Heart right ventricle (tissue), 16 donors: Measurements from ENCODE around the gene KRTAP1-5. TPM values are rescaled to one million over a fixed set of nuclear protein-coding genes. Genes with fewer than 3 reads are reported as not detected.

ENCODE experiments used
- ATAC-seq, 8 donors: fragments of 200-7000 bp; cut with Tn5 transposase; one replicate each; pipeline ENCODE4 v1.9.1; 2020; ENCODE audit warnings: mild to moderate bottlenecking in 8 of 8, moderate library complexity in 8 of 8, moderate number of reproducible peaks in 1 of 8
- DNase-seq, 2 donors: peaks; one replicate each; pipeline ENCODE4 v3.0.0-alpha.2; 2020
- H3K27ac ChIP-seq, 10 donors: fragments of 200-600 bp; sonication (generic) in 2 of 10; one replicate each; pipeline versions ENCODE4 v1.5.0 to v1.8.0; 2020 to 2022; ENCODE audit warnings: mild to moderate bottlenecking in 3 of 10
- H3K27me3 ChIP-seq, 7 donors: fragments of 200-600 bp; one replicate each; pipeline ENCODE4 v1.8.0; 2021 to 2022; ENCODE audit warnings: mild to moderate bottlenecking in 2 of 7
- H3K36me3 ChIP-seq, 9 donors: fragments of 200-600 bp; sonication (generic) in 1 of 9; one replicate each; pipeline versions ENCODE4 v1.5.0 to v1.8.0; 2020 to 2022; ENCODE audit warnings: mild to moderate bottlenecking in 2 of 9
- H3K4me1 ChIP-seq, 9 donors: fragments of 200-600 bp; sonication (generic) in 1 of 9; one replicate each; pipeline versions ENCODE4 v1.5.0 to v1.8.0; 2020 to 2022; ENCODE audit warnings: mild to moderate bottlenecking in 4 of 9
- H3K4me3 ChIP-seq, 10 donors: fragments of 200-600 bp; sonication (generic) in 2 of 10; one replicate each; pipeline versions ENCODE4 v1.5.0 to v1.8.0; 2020 to 2022; ENCODE audit warnings: mild to moderate bottlenecking in 7 of 10, moderate library complexity in 2 of 10
- H3K9me3 ChIP-seq, 11 donors: fragments of 200-600 bp in 10 of 11; sonication (generic) in 2 of 11; one replicate each; pipeline versions ENCODE4 v1.5.0 to v1.8.0; 2013 to 2022; ENCODE audit warnings: mild to moderate bottlenecking in 2 of 11, control low read depth in 1 of 11, moderate library complexity in 1 of 11
- WGBS, 2 donors: extraction: QIAGEN DNeasy Blood & Tissue Kit; methylation state at CpG; one replicate each; pipeline ENCODE4 v1.1.7; 2013; ENCODE audit warnings: inconsistent platforms in 1 of 2; 5-methylcytosine and 5-hydroxymethylcytosine counted together
- intact Hi-C, 10 donors: fragments of 100-400 bp; cut with DNase I; formaldehyde crosslinking; loops; one replicate each; pipeline versions ENCODE4 v1.11.1 to v1.14.2; 2022
- polyA plus RNA-seq, 2 donors: library from polyadenylated mRNA; stranded (reverse); fragments of 200-250 nt; gene quantifications; one replicate each; pipeline ENCODE4 v1.2.3, GENCODE V29; 2013
- total RNA-seq, 10 donors: library from RNA; stranded (reverse); fragmentation: NEBNext Ultra II Directional in 3 of 10; extraction: Animal tissue kit (Norgen Biotek cat#: 25700) in 3 of 10; gene quantifications; one replicate each; pipeline versions ENCODE4 v1.2.1 to v1.2.4, GENCODE V29; 2021 to 2023
- TF ChIP-seq, protein P1 (sequence below), 9 donors: fragments of 200-600 bp; sonication (generic) in 2 of 9; IDR thresholded peaks; one replicate each; pipeline versions ENCODE4 v1.5.0 to v1.8.0; 2021 to 2022; ENCODE audit warnings: antibody characterized with exemption in 9 of 9, mild to moderate bottlenecking in 5 of 9, moderate library complexity in 1 of 9
- donor health status: Arrhythmogenic right ventricular cardiomyopathy.
- donor health status: ischemic (EF 13 %, LVEDD 7.1; RV severe dilation, severe dysfunction).
- donor health status: healthy with polysubstance abuse.
- donor health status: DM: no; HTN: yes; CAD: no.
- donor health status: DM: no; HTN: no; CAD: no.
- donor health status: ischemic (EF 25% LVEDD 6.9; RV normal size, moderate dysfunction).
- donor health status: ischemic (EF 25% LVEDD 5.7; RV mildly dilated, moderate dysfunction).
- donor health status: healthy.
- donor health status: DM: yes; HTN: yes; CAD: no.
- donor health status: Ischemic cardiomyopathy.
- donor health status: ischemic (EF 35%, LVEDD 5.7; RV mildly dilated, moderate dysfunction).
- donor health status: nonischemic (EF 11% LVEDD 7.7; RV severe dilation, severe dysfunction).
- donor health status: DM: yes; HTN: yes; CAD: no.
- donor health status: PGD.
- donor health status: ischemic (EF 29% LVEDD 5.4; RV normal size, mild dysfunction).
- donor health status: nonischemic (EF 23%, LVEDD 6.1; RV moderate dilation, normal function).

KRTAP1-5 gene
- total and polyA plus RNA-seq, 12 donors, result not detected

DNA sequence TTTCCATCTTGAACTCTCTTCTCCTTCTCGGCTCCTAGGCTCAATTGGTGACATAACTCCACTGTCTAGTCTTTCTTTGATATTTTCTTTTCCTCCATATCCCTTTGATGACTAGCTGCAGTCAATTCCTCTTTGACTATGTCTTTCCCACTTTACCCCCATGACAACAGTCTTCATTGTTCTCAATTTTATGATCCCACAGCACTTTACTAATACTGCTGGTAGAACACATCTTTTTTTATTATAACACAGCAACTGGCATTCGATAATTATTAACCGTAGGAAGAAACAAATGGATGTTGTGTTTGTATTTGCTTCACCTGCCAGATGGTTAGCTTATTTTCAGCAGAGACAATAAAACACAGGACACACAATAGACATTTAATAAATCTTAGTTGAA lies 34.3 kb downstream of the KRTAP1-5 start:
- peaks cover 0 to 54% (median 26%) of the 10 kb centered on the region in 7 donors for H3K27me3 ChIP-seq
- 81 to 83% methylated on average over 3 of the region's 3 CpGs for WGBS, 2 donors

DNA sequence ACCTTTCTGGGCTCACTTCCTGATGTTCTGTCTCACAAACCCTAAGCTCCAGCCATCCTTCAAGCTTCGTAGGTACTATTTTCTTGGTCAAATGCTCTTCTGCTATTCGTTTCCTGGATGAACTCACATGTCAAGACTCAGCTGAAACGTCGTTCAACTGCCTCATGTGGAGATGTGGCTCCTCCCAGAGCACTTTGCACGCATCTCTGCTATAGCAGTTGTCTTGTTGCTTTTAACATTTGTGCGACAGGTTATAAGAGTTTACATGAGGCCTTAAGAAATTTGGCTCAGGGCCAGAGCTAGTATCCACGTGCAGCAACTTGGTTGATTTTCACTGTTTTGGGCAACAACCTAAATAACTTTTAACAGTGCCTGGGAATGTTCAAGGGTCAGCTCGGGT lies 40.1 kb downstream of the KRTAP1-5 start:
- H3K4me3 ChIP-seq, result no peak overlapping the region
- H3K27me3 ChIP-seq, result peaks cover 0 to 51% (median 16%) of the 10 kb centered on the region in 7 donors
- DNase-seq (no peak), ATAC-seq (no peak)
- no peaks in the 10 kb centered on the region for H3K36me3 ChIP-seq
- WGBS, 2 donors, result 58 to 59% methylated on average over 8 of the region's 8 CpGs
- TF ChIP-seq, protein P1, sequence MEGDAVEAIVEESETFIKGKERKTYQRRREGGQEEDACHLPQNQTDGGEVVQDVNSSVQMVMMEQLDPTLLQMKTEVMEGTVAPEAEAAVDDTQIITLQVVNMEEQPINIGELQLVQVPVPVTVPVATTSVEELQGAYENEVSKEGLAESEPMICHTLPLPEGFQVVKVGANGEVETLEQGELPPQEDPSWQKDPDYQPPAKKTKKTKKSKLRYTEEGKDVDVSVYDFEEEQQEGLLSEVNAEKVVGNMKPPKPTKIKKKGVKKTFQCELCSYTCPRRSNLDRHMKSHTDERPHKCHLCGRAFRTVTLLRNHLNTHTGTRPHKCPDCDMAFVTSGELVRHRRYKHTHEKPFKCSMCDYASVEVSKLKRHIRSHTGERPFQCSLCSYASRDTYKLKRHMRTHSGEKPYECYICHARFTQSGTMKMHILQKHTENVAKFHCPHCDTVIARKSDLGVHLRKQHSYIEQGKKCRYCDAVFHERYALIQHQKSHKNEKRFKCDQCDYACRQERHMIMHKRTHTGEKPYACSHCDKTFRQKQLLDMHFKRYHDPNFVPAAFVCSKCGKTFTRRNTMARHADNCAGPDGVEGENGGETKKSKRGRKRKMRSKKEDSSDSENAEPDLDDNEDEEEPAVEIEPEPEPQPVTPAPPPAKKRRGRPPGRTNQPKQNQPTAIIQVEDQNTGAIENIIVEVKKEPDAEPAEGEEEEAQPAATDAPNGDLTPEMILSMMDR (IDR thresholded peaks at IDR 0.05), result no peak
- no peak overlapping the region for H3K27ac ChIP-seq
- no peaks in the 10 kb centered on the region for H3K4me1 ChIP-seq
- peaks cover 0 to 7% (median 0%) of the 10 kb centered on the region in 11 donors for H3K9me3 ChIP-seq
- intact Hi-C loops, result no loop called here

More for the DNA sequence above, 34.3 kb downstream of the KRTAP1-5 start:
- no peaks in the 10 kb centered on the region for H3K36me3 ChIP-seq
- no peaks in the 10 kb centered on the region for H3K4me1 ChIP-seq
- H3K4me3 ChIP-seq, result no peak overlapping the region
- intact Hi-C loops, result no loop called here
- peaks cover 0 to 7% (median 0%) of the 10 kb centered on the region in 11 donors for H3K9me3 ChIP-seq
- no peak for DNase-seq
- H3K27ac ChIP-seq, result no peak overlapping the region
- no peak for ATAC-seq
- TF ChIP-seq, protein P1 (IDR thresholded peaks at IDR 0.05), result no peak

DNA sequence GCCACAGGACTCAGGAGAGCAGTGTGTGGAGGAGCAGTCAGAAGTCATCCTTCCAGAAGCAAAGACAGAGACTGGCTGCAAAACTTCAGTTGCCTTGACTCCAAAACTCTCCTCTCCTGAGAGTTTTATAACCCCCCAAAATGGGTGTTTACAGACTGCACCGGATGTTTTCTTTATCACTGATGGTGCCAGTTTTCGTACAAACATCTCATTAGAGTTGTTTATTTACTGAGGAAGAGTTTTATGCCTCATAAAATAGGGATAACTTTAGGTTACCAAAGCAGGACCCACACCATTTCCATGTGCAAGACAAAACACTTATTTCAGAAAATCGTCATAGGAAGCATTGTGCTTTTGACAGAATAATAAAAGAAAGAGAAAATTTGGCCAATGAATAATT lies 42.8 kb downstream of the KRTAP1-5 start, which contains the start of gene KRT40:
TSS of gene KRT40 (minus strand) at position 101 of the 400 bp plus-strand sequence. CDS start at position 48, 53 bp downstream.
- DNase-seq, result no peak
- no peaks in the 10 kb centered on the region for H3K9me3 ChIP-seq
- intact Hi-C loops, result no loop called here
- TF ChIP-seq, protein P1 (IDR thresholded peaks at IDR 0.05), result no peak
- no peak within 1 kb of the TSS for H3K27ac ChIP-seq
- 67 to 71% methylated on average over 3 of the region's 3 CpGs for WGBS, 2 donors
- peaks cover 0 to 7% (median 0%) of the 10 kb centered on the region in 9 donors for H3K4me1 ChIP-seq
- H3K27me3 ChIP-seq, result peaks cover 0 to 44% (median 17%) of the 10 kb centered on the region in 7 donors
- no peaks in the 10 kb centered on the region for H3K36me3 ChIP-seq
- no peak for ATAC-seq
- H3K4me3 ChIP-seq, result no peak within 1 kb of the TSS

DNA sequence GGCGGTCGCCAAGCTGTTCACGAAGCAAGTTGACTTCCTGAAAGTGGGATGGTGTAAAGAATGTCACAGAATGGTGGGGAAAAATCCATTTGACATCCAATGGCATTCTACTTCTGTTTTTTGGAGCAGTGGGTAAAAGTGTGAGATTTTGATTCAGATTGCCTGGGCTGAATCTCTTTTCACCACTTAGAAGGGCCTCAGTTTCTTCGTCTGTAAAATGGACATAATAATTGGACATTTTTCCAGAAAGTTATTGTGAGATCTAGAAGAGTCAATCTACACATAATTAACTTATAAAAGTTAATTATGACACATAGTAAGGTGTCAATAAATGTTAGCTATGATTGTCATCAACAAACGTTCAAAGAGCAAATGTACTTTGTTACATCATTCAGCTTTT lies 45.9 kb downstream of the KRTAP1-5 start:
- TF ChIP-seq, protein P1 (IDR thresholded peaks at IDR 0.05), result no peak
- Histone ChIP-seq H3K4me3 (no peak overlapping the region), H3K27ac (no peak overlapping the region), H3K4me1 (peaks cover 0 to 7% (median 0%) of the 10 kb centered on the region in 9 donors), H3K9me3 (no peaks in the 10 kb centered on the region), H3K36me3 (no peaks in the 10 kb centered on the region), H3K27me3 (peaks cover 0 to 47% (median 18%) of the 10 kb centered on the region in 7 donors)
- ATAC-seq (no peak), DNase-seq (no peak)
- intact Hi-C loops, result no loop called here
- 51 to 53% methylated on average over 5 of the region's 5 CpGs for WGBS, 2 donors
